ENCODE data around the gene AKAP1.

The AKAP1 gene

DNA sequence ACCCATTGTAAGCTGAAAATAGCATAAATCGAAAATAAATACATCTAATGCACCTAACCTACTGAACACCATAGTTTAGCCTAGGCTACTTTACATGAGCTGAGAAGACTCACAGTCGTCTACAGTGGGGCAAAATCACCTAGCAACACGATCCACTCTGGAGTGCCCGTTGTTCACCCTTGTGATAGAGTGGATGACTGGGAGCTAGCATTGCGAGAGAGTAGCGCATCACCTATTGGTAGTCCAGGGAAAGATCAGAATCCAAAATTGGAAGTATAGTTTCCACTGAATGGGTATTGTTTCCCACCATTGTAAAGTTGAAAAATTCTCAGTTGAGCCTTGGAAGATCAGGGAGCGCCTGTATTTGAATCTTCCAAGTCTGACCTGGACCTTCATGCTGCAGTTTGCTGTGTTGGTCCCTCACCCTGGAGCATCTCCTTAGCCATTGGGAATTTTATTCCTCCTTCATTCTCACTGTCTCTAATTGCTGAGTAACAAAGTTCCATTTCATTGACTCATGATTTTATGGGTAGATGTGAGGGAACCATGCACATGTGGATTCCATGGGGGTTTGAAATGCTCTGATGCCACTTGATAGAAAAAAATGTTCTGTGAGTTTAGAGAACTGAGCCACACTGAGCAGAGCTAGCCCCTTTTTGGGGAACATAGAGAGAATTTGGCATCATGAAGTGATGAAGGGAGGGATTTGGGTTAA, 19.6 kb downstream of the AKAP1 start:
- no peak overlapping the region for H3K4me3 Mint-ChIP-seq
- intact Hi-C loops (cut with micrococcal nuclease), result no loop called here
- H3K36me3 Mint-ChIP-seq (ENCODE audit: low read depth), result peaks cover 27% of the 10 kb centered on the region
- H3K27ac Mint-ChIP-seq, result no peak overlapping the region
- peaks cover 9% of the 10 kb centered on the region for H3K4me1 Mint-ChIP-seq (ENCODE audit: low read depth)
- no peaks in the 10 kb centered on the region for H3K27me3 Mint-ChIP-seq
- H3K9me3 Mint-ChIP-seq, result no peaks in the 10 kb centered on the region

DNA sequence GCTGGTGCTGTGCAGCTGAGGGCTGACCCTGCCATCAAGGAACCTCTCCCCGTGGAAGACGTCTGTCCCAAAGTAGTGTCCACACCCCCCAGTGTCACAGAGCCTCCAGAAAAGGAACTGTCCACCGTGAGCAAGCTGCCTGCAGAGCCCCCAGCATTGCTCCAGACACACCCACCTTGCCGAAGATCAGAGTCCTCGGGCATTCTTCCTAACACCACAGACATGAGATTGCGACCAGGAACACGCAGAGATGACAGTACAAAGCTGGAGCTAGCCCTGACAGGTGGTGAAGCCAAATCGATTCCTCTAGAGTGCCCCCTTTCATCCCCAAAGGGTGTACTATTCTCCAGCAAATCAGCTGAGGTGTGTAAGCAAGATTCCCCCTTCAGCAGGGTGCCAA, 20.5 kb downstream of the AKAP1 start:
- no peaks in the 10 kb centered on the region for H3K9me3 Mint-ChIP-seq
- peaks cover 9% of the 10 kb centered on the region for H3K4me1 Mint-ChIP-seq (ENCODE audit: low read depth)
- peaks cover 33% of the 10 kb centered on the region for H3K36me3 Mint-ChIP-seq (ENCODE audit: low read depth)
- H3K27me3 Mint-ChIP-seq, result no peaks in the 10 kb centered on the region
- H3K4me3 Mint-ChIP-seq, result no peak overlapping the region
- intact Hi-C loops (cut with micrococcal nuclease), result no loop called here
- H3K27ac Mint-ChIP-seq, result no peak overlapping the region

DNA sequence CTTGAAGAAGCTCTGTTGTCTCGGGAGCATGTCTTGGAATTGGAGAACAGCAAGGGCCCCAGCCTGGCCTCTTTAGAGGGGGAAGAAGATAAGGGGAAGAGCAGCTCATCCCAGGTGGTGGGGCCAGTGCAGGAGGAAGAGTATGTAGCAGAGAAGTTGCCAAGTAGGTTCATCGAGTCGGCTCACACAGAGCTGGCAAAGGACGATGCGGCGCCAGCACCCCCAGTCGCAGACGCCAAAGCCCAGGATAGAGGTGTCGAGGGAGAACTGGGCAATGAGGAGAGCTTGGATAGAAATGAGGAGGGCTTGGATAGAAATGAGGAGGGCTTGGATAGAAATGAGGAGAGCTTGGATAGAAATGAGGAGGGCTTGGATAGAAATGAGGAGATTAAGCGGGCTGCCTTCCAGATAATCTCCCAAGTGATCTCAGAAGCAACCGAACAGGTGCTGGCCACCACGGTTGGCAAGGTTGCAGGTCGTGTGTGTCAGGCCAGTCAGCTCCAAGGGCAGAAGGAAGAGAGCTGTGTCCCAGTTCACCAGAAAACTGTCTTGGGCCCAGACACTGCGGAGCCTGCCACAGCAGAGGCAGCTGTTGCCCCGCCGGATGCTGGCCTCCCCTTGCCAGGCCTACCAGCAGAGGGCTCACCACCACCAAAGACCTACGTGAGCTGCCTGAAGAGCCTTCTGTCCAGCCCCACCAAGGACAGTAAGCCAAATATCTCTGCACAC, 21.2 kb downstream of the AKAP1 start:
- intact Hi-C loops (cut with micrococcal nuclease), result no loop called here
- no peak overlapping the region for H3K4me3 Mint-ChIP-seq
- H3K27me3 Mint-ChIP-seq, result no peaks in the 10 kb centered on the region
- H3K27ac Mint-ChIP-seq, result no peak overlapping the region
- no peaks in the 10 kb centered on the region for H3K9me3 Mint-ChIP-seq
- peaks cover 9% of the 10 kb centered on the region for H3K4me1 Mint-ChIP-seq (ENCODE audit: low read depth)
- H3K36me3 Mint-ChIP-seq (ENCODE audit: low read depth), result peaks cover 35% of the 10 kb centered on the region

DNA sequence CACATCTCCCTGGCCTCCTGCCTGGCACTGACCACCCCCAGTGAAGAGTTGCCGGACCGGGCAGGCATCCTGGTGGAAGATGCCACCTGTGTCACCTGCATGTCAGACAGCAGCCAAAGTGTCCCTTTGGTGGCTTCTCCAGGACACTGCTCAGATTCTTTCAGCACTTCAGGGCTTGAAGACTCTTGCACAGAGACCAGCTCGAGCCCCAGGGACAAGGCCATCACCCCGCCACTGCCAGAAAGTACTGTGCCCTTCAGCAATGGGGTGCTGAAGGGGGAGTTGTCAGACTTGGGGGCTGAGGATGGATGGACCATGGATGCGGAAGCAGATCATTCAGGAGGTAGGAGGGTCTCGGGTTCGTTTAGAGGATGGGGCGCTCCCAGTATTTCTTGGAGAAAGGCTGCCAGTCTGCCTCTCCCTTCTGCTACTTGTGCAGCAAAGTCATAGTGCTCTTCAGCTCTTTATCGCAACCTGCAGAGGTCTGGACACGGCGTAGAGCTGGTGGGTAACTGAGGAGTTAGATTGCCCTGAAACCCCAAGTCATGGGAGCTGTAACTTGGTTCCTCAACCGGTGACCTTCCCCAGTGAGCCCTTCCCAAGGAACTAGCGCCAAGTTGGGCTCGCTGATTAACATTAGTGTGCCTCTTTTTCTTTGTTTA, 21.9 kb downstream of the AKAP1 start:
- peaks cover 4% of the 10 kb centered on the region for H3K4me1 Mint-ChIP-seq (ENCODE audit: low read depth)
- peaks cover 42% of the 10 kb centered on the region for H3K36me3 Mint-ChIP-seq (ENCODE audit: low read depth)
- intact Hi-C loops (cut with micrococcal nuclease), result no loop called here
- no peak overlapping the region for H3K27ac Mint-ChIP-seq
- H3K27me3 Mint-ChIP-seq, result no peaks in the 10 kb centered on the region
- H3K4me3 Mint-ChIP-seq, result no peak overlapping the region
- no peaks in the 10 kb centered on the region for H3K9me3 Mint-ChIP-seq

DNA sequence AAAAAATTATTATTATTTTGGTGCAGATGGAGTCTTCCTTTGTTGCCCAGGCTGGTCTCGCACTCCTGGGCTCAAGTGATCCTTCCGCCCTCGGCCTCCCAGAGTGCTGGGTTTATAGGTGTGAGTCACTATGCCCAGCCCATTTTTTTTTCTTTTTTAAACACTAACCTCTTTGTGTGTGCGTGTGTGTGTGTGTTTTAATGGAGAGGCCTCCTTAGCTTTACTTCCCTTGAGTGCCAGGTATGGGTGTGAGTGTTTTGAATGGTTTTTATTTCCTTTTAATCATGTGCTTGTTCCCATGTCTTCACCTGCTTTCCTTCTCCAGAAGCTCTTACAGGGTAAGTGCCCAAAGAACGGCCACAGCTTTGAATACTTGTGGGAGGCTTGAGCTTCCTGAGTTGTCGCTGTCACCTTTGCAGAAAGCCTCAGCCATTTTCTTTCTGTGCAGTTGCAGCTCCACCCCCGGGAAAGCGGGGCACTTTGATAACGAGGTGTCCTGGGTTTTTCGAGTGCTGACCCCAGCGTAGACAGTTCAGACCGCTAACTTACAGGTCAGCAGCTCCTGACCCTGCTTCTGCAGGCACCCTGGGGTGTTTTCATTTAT, 22.6 kb downstream of the AKAP1 start:
- Mint-ChIP-seq H3K4me1 (ENCODE audit: low read depth) (no peaks in the 10 kb centered on the region), H3K4me3 (no peak overlapping the region), H3K27ac (no peak overlapping the region), H3K27me3 (no peaks in the 10 kb centered on the region), H3K36me3 (ENCODE audit: low read depth) (peaks cover 48% of the 10 kb centered on the region), H3K9me3 (no peaks in the 10 kb centered on the region)
- intact Hi-C loops (cut with micrococcal nuclease), result no loop called here

DNA sequence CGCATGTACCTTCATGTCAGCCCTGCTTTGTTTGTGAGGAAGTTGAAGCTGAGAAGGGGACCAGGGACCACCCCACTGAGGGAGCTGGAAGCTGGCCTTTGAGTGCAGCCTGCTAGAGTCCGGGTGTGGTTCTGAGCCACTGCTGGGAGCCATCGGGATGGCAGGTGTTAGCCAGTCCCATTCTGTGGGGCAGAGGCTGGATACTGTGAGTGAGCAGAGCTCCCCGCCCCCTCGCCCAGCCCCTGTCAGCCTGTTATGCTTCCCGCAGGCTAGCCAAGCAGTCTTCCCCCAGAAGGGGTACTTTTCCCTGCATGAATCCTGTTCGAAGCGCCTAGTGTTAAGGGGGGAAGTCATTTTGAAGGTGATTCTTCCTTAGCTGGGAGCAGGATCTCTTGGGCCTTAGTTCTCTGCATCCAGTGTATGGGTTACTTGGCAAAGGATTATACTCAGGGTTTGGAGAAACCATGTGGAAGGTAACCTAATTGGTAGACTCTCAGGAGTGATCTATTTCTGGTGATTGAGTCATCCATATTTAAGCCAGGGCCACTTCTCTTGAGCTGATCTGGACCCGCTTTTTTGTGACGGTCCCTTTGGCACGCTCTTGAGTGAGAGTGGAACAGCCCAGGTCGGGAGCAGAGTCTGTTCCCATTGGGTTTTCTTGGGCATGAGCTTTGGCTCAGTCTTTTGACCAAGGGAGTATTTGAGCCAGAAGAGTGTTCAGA, 23.8 kb downstream of the AKAP1 start:
- no peak overlapping the region for H3K27ac Mint-ChIP-seq
- intact Hi-C loops (cut with micrococcal nuclease), result no loop called here
- peaks cover 56% of the 10 kb centered on the region for H3K36me3 Mint-ChIP-seq (ENCODE audit: low read depth)

DNA sequence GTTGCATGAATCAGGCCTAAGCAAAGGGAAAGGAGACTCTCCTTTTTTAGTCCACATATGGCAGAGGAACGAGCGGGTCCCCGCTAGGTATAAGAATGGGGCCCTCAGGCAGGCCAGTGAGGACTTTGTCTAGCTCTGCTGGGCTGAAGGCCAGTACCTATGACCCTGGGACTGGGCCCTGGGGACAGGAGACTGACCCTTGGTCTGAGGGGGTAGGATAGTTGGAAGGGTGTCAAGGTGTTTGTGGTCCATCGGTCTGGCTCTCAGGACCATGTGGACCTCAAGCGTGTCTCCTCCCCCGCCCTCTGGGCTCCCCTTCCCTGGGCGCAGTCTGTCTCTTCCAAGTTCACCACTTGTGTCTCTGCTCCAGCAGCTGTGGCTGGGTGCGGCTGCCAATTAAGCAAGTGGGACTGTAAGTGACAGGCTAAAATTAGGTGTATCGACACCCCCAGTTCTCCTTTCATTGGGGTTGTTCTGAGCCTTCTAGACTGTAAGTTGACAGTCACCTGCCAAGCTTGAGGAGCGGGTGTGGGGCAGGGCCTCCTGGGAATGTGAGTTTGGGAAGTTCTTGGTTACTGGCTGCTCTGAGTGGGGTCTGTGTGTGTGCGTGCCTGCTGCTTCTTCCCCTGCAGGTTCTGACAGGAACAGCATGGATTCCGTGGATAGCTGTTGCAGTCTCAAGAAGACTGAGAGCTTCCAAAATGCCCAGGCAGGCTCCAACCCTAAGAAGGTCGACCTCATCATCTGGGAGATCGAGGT, 24.5 kb downstream of the AKAP1 start:
- no peak overlapping the region for H3K27ac Mint-ChIP-seq
- no peak overlapping the region for H3K4me3 Mint-ChIP-seq
- H3K27me3 Mint-ChIP-seq, result no peaks in the 10 kb centered on the region
- no peaks in the 10 kb centered on the region for H3K9me3 Mint-ChIP-seq
- no peaks in the 10 kb centered on the region for H3K4me1 Mint-ChIP-seq (ENCODE audit: low read depth)
- peaks cover 61% of the 10 kb centered on the region for H3K36me3 Mint-ChIP-seq (ENCODE audit: low read depth)
- intact Hi-C loops (cut with micrococcal nuclease), result no loop called here

More for the DNA sequence above, 23.8 kb downstream of the AKAP1 start:
- no peak overlapping the region for H3K4me3 Mint-ChIP-seq
- H3K27me3 Mint-ChIP-seq, result no peaks in the 10 kb centered on the region
- H3K4me1 Mint-ChIP-seq (ENCODE audit: low read depth), result no peaks in the 10 kb centered on the region
- H3K9me3 Mint-ChIP-seq, result no peaks in the 10 kb centered on the region

DNA sequence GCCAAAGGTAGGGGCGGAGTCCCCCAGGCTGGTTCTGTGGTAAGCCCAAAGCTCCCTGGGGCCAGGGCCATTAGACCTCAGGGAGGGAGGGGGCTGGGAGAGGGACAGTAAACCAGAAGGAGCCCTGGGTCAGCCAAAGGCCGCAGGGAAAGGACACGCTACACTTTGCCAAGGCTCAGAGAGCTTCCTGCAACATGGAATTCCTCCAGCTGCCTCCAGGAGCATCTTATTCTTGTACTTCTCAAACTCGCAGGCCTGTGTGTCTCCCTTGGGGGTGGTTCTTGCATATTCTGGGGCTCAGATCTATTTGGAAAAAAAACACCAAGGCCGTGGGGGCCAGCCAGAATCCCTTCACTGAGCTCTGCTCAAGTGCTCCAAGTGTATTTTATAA, 25.1 kb downstream of the AKAP1 start:
- H3K27ac Mint-ChIP-seq, result no peak overlapping the region
- H3K4me1 Mint-ChIP-seq (ENCODE audit: low read depth), result no peaks in the 10 kb centered on the region
- H3K36me3 Mint-ChIP-seq (ENCODE audit: low read depth), result peaks cover 66% of the 10 kb centered on the region
- H3K4me3 Mint-ChIP-seq, result no peak overlapping the region
- no peaks in the 10 kb centered on the region for H3K9me3 Mint-ChIP-seq
- no peaks in the 10 kb centered on the region for H3K27me3 Mint-ChIP-seq
- intact Hi-C loops (cut with micrococcal nuclease), result no loop called here

DNA sequence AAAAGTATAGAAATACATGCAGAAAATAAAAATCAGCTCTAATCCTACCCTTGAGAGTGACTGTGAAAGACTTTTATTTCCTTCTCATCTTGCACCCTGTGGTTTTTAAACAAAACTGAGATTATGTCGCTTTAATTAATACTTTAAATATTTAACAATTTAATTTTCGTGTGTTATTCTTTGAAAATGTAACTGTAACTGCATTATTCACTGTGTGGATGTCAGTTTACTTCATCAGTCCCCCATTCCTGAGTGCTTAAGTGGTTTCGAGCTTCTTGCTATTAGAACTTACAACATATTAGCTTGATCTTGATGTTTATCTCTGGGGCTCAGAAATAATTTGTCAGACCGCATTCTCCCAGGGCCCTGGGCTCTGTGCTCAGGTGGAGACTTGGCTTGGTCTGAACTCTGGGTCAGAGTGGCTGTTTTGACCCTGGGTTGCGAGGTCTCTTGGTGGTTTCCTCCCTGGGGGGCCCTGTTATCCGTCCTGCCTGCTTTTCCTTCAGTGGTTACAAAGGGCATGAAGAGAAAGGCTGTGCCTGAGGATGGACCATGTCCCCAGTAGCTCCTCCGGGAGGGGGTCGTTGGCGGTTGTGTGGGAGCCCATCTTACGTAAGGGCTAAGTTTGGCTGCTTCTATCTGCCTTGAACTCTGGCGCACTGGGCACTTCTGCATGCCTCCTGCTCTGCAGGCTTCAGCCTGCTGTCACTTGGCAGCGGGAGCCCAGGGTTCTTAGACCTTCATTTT, 25.7 kb downstream of the AKAP1 start:
- intact Hi-C loops (cut with micrococcal nuclease), result no loop called here
- peaks cover 66% of the 10 kb centered on the region for H3K36me3 Mint-ChIP-seq (ENCODE audit: low read depth)
- no peaks in the 10 kb centered on the region for H3K27me3 Mint-ChIP-seq
- no peak overlapping the region for H3K27ac Mint-ChIP-seq
- no peaks in the 10 kb centered on the region for H3K9me3 Mint-ChIP-seq
- H3K4me3 Mint-ChIP-seq, result no peak overlapping the region
- no peaks in the 10 kb centered on the region for H3K4me1 Mint-ChIP-seq (ENCODE audit: low read depth)

DNA sequence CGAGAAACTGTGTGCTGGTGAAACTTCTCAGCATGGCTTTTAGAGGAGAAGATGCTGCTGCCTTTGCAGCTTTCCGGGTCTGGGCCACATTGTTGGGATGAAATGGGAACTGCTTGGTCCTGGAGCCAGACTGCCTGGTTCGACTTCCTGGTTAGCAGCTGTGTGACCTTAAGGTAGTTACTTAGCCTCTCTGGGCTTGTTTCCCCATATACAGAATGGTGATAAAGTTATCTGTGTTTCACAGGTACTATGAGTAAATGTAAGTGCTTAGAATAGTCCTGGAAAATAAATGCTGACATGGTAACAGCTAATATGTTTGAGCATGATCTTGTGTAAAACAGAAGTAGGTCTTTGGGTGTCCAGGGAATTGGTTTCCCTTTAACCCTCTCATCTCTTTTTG, 26.3 kb downstream of the AKAP1 start:
- Mint-ChIP-seq H3K27ac (no peak overlapping the region), H3K4me1 (ENCODE audit: low read depth) (no peaks in the 10 kb centered on the region), H3K9me3 (no peaks in the 10 kb centered on the region), H3K27me3 (no peaks in the 10 kb centered on the region), H3K4me3 (no peak overlapping the region), H3K36me3 (ENCODE audit: low read depth) (peaks cover 66% of the 10 kb centered on the region)
- intact Hi-C loops (cut with micrococcal nuclease), result no loop called here

DNA sequence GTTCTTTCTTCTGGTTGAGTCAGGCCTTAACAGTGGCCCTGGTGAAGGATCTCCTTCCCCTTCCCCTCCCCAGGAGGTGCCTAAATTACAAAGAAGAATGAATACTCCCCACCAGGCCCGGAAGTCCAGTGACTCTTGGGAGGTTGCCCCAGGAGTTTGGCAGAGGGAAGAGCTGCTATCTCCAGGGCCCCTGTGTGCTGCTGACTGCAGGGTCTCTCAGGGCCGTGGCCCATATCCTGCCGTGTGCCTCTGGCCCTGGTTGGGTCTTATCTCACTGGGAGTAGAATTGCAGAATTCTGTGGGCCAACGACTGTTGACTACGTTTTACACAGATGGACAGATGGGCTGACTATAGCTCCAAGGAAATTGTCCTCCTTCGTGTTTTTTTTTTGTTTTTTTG, 28.0 kb downstream of the AKAP1 start:
- H3K27me3 Mint-ChIP-seq, result no peaks in the 10 kb centered on the region
- H3K36me3 Mint-ChIP-seq (ENCODE audit: low read depth), result peaks cover 69% of the 10 kb centered on the region
- no peak overlapping the region for H3K4me3 Mint-ChIP-seq
- intact Hi-C loops (cut with micrococcal nuclease), result no loop called here
- no peaks in the 10 kb centered on the region for H3K4me1 Mint-ChIP-seq (ENCODE audit: low read depth)
- H3K9me3 Mint-ChIP-seq, result no peaks in the 10 kb centered on the region
- no peak overlapping the region for H3K27ac Mint-ChIP-seq

DNA sequence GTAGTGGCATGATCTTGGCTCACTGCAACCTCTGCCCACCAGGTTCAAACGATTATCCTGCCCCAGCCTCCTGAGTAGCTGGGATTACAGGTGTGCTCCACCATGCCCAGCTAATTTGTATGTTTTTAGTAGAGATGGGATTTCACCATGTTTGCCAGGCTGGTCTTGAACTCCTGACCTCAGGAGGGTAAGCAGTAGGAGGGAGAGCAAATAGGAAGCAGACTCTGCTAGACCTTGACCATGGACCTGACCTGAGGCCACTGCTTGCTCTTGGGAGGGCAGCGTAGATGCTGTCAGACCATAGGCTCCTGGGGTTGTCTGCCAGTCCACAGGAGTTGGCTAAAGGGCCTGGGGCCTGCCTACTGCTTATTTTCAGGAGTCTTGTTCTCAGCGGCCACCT, 28.6 kb downstream of the AKAP1 start:
- Mint-ChIP-seq H3K4me1 (ENCODE audit: low read depth) (no peaks in the 10 kb centered on the region), H3K27ac (no peak overlapping the region), H3K9me3 (no peaks in the 10 kb centered on the region), H3K36me3 (ENCODE audit: low read depth) (peaks cover 75% of the 10 kb centered on the region), H3K4me3 (no peak overlapping the region), H3K27me3 (no peaks in the 10 kb centered on the region)
- intact Hi-C loops (cut with micrococcal nuclease), result no loop called here
